ENCODE measurements around the gene ARHGAP4.

The ARHGAP4 gene

GRCh38 chrX:153868576-153869472, 57.2 kb downstream of the ARHGAP4 start:
- no peak for DNase-seq (ENCODE audit: low read depth in 2 of 2)

DNA sequence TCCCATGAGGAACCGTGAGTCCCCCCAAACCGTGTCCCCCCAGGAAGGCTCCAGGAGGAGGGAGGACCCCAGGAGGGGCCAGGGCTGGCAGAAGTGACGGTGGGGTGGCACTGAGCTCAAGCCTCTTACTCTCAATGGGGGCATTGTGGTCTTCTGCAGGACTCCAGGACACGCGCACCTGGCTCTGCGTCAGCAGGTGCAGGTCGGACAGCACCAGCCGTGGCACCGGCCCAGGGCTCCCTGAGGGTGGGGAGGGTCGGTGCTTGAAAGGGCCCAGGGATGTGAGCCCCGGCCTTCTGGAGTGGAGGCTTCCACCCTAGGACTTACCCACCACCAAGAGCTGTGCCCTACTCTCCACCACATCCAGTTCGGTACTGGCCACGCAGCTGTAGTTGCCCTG, 58.4 kb downstream of the ARHGAP4 start:
- no peak for DNase-seq (ENCODE audit: low read depth in 2 of 2)

GRCh38 chrX:153867139-153867538, 58.9 kb downstream of the ARHGAP4 start:
- DNase-seq (ENCODE audit: low read depth in 2 of 2) = no peak

- no peak for DNase-seq (ENCODE audit: low read depth in 2 of 2)
Measured at GRCh38 chrX:153866302-153867019, 59.6 kb downstream of the ARHGAP4 start.

GRCh38 chrX:153865685-153866084, 60.4 kb downstream of the ARHGAP4 start:
- no peak for DNase-seq (ENCODE audit: low read depth in 2 of 2)

GRCh38 chrX:153865321-153865580, 60.8 kb downstream of the ARHGAP4 start:
- DNase-seq (ENCODE audit: low read depth in 2 of 2) = no peak

DNA sequence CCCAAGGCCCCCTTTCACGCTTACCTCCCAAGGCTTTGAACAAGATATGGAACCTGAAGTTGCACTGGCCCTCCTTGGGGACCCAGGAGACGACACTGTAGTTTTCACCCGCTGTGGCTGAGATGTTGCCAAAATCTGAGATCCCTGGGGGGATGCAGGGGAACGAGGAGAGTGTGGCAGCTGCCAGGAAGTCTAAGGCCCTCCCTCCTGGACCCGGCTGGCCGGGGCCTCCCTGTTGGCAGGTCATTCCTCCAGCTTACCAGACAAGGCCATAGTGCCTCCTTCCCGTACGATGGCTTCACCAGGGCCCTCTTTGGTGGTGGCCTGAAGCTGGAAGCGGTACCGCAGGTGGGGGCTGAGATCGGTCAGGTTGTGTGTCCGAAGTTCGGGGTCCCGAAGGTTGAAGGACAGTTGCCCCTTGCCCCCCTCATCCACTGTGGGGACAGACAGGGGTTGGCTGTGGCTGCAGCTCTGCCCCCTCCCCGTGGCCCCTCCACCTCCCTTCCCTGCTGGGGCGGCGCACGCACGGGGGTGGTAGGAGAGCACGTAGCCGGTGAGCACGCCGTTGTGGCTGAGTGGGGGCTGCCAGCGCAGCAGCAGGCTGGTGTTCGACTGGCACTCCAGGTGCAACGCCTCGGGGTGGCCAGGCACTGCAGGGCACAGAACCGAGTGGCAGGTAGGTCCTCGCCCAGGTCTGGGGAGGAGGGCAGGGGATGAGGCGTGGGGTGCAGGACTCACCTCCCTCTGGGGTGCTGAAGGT, 61.3 kb downstream of the ARHGAP4 start:
- no peak for DNase-seq (ENCODE audit: low read depth in 2 of 2)

DNA sequence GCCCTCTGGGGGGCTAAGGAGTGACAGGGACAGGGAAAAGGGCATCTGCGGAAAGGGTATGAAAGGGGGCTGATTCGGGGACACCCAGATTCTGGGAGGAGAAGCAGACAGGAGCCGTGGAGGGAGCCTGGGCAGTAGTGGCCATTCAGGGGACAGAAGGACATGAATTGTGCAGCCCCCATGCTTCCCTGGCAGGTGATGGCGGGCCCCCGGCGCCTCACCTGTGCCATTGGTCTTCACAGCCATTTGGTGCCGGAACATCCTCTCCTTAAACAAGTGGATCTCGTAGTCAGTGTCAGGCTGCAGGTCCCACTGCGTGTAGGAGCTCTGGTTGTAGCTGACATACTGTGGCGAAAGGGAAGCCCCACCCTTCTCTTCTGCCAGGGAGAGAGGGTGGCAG, 62.0 kb downstream of the ARHGAP4 start:
- DNase-seq (ENCODE audit: low read depth in 2 of 2) = no peak

- no peak for DNase-seq (ENCODE audit: low read depth in 2 of 2)
Measured at GRCh38 chrX:153863251-153863991, 62.6 kb downstream of the ARHGAP4 start.

DNA sequence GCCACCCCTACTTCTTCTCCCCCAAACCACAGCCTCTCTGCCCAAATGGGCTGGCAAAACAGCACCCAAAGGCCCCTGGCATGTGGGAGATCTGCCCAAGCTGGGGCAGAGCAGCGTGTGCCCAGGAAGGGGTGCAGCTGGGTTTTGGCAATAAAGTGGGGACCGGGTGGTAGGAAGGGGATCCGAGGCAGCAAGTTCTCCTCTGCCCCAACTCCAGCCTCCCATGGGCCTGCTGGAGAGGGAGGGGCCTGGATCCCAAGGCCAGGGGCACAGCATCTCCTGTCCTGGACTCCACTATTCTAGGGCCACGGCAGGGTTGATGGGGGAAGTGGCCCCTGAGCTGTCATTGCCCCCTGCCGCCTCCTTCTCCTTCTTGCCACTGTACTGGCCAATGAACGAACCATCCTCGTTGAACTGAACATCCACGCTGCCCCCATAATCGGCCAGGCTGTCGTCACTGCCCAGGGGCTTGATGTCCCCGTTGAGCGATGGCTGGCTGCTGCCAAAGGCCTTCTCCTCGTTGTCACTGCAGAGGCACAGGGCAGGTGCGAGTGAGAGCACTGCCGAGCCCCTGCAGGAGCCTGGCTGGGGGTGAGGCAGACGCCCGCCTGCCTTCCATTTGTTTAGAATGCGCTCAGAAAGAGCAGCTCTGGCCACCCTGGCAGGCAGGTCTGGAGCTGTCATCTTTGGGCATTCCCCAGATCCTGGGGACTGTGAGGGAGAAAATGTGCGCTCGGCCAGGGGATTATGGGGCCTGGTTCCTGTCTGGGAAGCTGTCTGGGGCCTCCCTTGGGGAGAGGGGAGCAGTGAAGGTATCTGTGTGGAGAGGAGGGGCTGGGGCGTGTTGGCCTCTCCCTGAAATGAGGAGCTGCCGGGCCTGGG, 63.5 kb downstream of the ARHGAP4 start:
- no peak for DNase-seq (ENCODE audit: low read depth in 2 of 2)

GRCh38 chrX:153861733-153862310, 64.2 kb downstream of the ARHGAP4 start:
- no peak for DNase-seq (ENCODE audit: low read depth in 2 of 2)

- no peak for DNase-seq (ENCODE audit: low read depth in 2 of 2)
Measured at GRCh38 chrX:153861151-153861550, 64.9 kb downstream of the ARHGAP4 start.
